ENCODE results near the gene CHCHD3.
"Not testable (repeated sequence)": the region's sequence is repeated elsewhere in the genome, so short reads cannot be mapped to it uniquely, and the experiment has no call there.

CHCHD3 gene

GRCh38 chr7:132892744-132893143 lies 189.1 kb downstream of the CHCHD3 start:
- WGBS (ENCODE audit: insufficient coverage): 97% methylated on average over 4 of the region's 4 CpGs
- H3K4me3 ChIP-seq (ENCODE audit: control insufficient read depth in 1 of 7, extremely low read depth in 1 of 7, insufficient read depth in 4 of 7, low read depth in 2 of 7, low read length in 6 of 7); H3K36me3 ChIP-seq (ENCODE audit: control insufficient read depth in 4 of 4, insufficient read depth in 4 of 4, low read length in 3 of 4); H3K4me1 ChIP-seq (ENCODE audit: control extremely low read depth in 1 of 4, control insufficient read depth in 4 of 4, insufficient read depth in 4 of 4, low read length in 3 of 4); H3K27ac ChIP-seq (ENCODE audit: insufficient read depth in 1 of 2, low read depth in 1 of 2, low read length in 2 of 2, poor library complexity in 1 of 2, severe bottlenecking in 2 of 2); H3K9me3 ChIP-seq (ENCODE audit: control extremely low read depth in 1 of 5, control insufficient read depth in 4 of 5, insufficient read depth in 2 of 5, low read depth in 1 of 5, low read length in 4 of 5); CTCF ChIA-PET; POLR2A ChIA-PET; DNase-seq; H3K27me3 ChIP-seq (replicated peaks in 2 of 5; ENCODE audit: control insufficient read depth in 4 of 5, insufficient read depth in 5 of 5, low read length in 4 of 5): not testable (repeated sequence)

GRCh38 chr7:132891554-132891953 lies 190.3 kb downstream of the CHCHD3 start:
- DNase-seq: no peak
- ChIA-PET CTCF (no interaction called here), POLR2A (no interaction called here)
- no peaks in the 10 kb centered on the region for H3K4me1 ChIP-seq (ENCODE audit: control extremely low read depth in 1 of 4, control insufficient read depth in 4 of 4, insufficient read depth in 4 of 4, low read length in 3 of 4)
- H3K9me3 ChIP-seq (ENCODE audit: control extremely low read depth in 1 of 5, control insufficient read depth in 4 of 5, insufficient read depth in 2 of 5, low read depth in 1 of 5, low read length in 4 of 5): peaks cover 0 to 10% (median 3%) of the 10 kb centered on the region in 5 experiments
- no peak overlapping the region for H3K4me3 ChIP-seq (ENCODE audit: control insufficient read depth in 1 of 7, extremely low read depth in 1 of 7, insufficient read depth in 4 of 7, low read depth in 2 of 7, low read length in 6 of 7)
- H3K27me3 ChIP-seq (replicated peaks in 2 of 5; ENCODE audit: control insufficient read depth in 4 of 5, insufficient read depth in 5 of 5, low read length in 4 of 5): no peaks in the 10 kb centered on the region
- peaks cover 3 to 7% (median 4%) of the 10 kb centered on the region in 4 experiments for H3K36me3 ChIP-seq (ENCODE audit: control insufficient read depth in 4 of 4, insufficient read depth in 4 of 4, low read length in 3 of 4)
- no peak overlapping the region for H3K27ac ChIP-seq (ENCODE audit: insufficient read depth in 1 of 2, low read depth in 1 of 2, low read length in 2 of 2, poor library complexity in 1 of 2, severe bottlenecking in 2 of 2)
- WGBS (ENCODE audit: insufficient coverage): no CpG with 5 or more reads among the region's 3 CpGs

GRCh38 chr7:132882714-132883428 lies 199.0 kb downstream of the CHCHD3 start:
- Histone ChIP-seq H3K4me3 (ENCODE audit: control insufficient read depth in 1 of 7, extremely low read depth in 1 of 7, insufficient read depth in 4 of 7, low read depth in 2 of 7, low read length in 6 of 7) (peak overlapping the region in 1 of 7 experiments; percentile 20), H3K27ac (ENCODE audit: insufficient read depth in 1 of 2, low read depth in 1 of 2, low read length in 2 of 2, poor library complexity in 1 of 2, severe bottlenecking in 2 of 2) (no peak overlapping the region), H3K9me3 (ENCODE audit: control extremely low read depth in 1 of 5, control insufficient read depth in 4 of 5, insufficient read depth in 2 of 5, low read depth in 1 of 5, low read length in 4 of 5) (no peaks in the 10 kb centered on the region), H3K4me1 (ENCODE audit: control extremely low read depth in 1 of 4, control insufficient read depth in 4 of 4, insufficient read depth in 4 of 4, low read length in 3 of 4) (peaks cover 0 to 5% (median 0%) of the 10 kb centered on the region in 4 experiments), H3K27me3 (replicated peaks in 2 of 5; ENCODE audit: control insufficient read depth in 4 of 5, insufficient read depth in 5 of 5, low read length in 4 of 5) (no peaks in the 10 kb centered on the region), H3K36me3 (ENCODE audit: control insufficient read depth in 4 of 4, insufficient read depth in 4 of 4, low read length in 3 of 4) (peaks cover 0 to 9% (median 4%) of the 10 kb centered on the region in 4 experiments)
- DNase-seq: peak in 2 of 3 donors; percentile 19 to 26
- WGBS (ENCODE audit: insufficient coverage): no CpG with 5 or more reads among the region's 2 CpGs
- ChIA-PET CTCF (no interaction called here), POLR2A (no interaction called here)

GRCh38 chr7:132881317-132881716 lies 200.6 kb downstream of the CHCHD3 start:
- 93% methylated on average over 3 of the region's 3 CpGs for WGBS (ENCODE audit: insufficient coverage)

GRCh38 chr7:132879579-132879978 lies 202.3 kb downstream of the CHCHD3 start:
- Histone ChIP-seq H3K9me3 (ENCODE audit: control extremely low read depth in 1 of 5, control insufficient read depth in 4 of 5, insufficient read depth in 2 of 5, low read depth in 1 of 5, low read length in 4 of 5) (no peaks in the 10 kb centered on the region), H3K27me3 (replicated peaks in 2 of 5; ENCODE audit: control insufficient read depth in 4 of 5, insufficient read depth in 5 of 5, low read length in 4 of 5) (no peaks in the 10 kb centered on the region), H3K27ac (ENCODE audit: insufficient read depth in 1 of 2, low read depth in 1 of 2, low read length in 2 of 2, poor library complexity in 1 of 2, severe bottlenecking in 2 of 2) (no peak overlapping the region), H3K4me3 (ENCODE audit: control insufficient read depth in 1 of 7, extremely low read depth in 1 of 7, insufficient read depth in 4 of 7, low read depth in 2 of 7, low read length in 6 of 7) (no peak overlapping the region), H3K4me1 (ENCODE audit: control extremely low read depth in 1 of 4, control insufficient read depth in 4 of 4, insufficient read depth in 4 of 4, low read length in 3 of 4) (peaks cover 0 to 5% (median 0%) of the 10 kb centered on the region in 4 experiments), H3K36me3 (ENCODE audit: control insufficient read depth in 4 of 4, insufficient read depth in 4 of 4, low read length in 3 of 4) (peaks cover 0 to 8% (median 3%) of the 10 kb centered on the region in 4 experiments)
- DNase-seq: no peak
- ChIA-PET CTCF (no interaction called here), POLR2A (no interaction called here)
- WGBS (ENCODE audit: insufficient coverage): 100% methylated on average over 2 of the region's 7 CpGs

More at GRCh38 chr7:132881317-132881716, 200.6 kb downstream of the CHCHD3 start:
- Histone ChIP-seq H3K27me3 (replicated peaks in 2 of 5; ENCODE audit: control insufficient read depth in 4 of 5, insufficient read depth in 5 of 5, low read length in 4 of 5) (no peaks in the 10 kb centered on the region), H3K4me1 (ENCODE audit: control extremely low read depth in 1 of 4, control insufficient read depth in 4 of 4, insufficient read depth in 4 of 4, low read length in 3 of 4) (peaks cover 0 to 5% (median 0%) of the 10 kb centered on the region in 4 experiments), H3K4me3 (ENCODE audit: control insufficient read depth in 1 of 7, extremely low read depth in 1 of 7, insufficient read depth in 4 of 7, low read depth in 2 of 7, low read length in 6 of 7) (no peak overlapping the region), H3K27ac (ENCODE audit: insufficient read depth in 1 of 2, low read depth in 1 of 2, low read length in 2 of 2, poor library complexity in 1 of 2, severe bottlenecking in 2 of 2) (no peak overlapping the region), H3K9me3 (ENCODE audit: control extremely low read depth in 1 of 5, control insufficient read depth in 4 of 5, insufficient read depth in 2 of 5, low read depth in 1 of 5, low read length in 4 of 5) (no peaks in the 10 kb centered on the region), H3K36me3 (ENCODE audit: control insufficient read depth in 4 of 4, insufficient read depth in 4 of 4, low read length in 3 of 4) (peaks cover 0 to 9% (median 4%) of the 10 kb centered on the region in 4 experiments)
- POLR2A ChIA-PET: no interaction called here
- CTCF ChIA-PET: no interaction called here
- no peak for DNase-seq

GRCh38 chr7:132878204-132878919 lies 203.5 kb downstream of the CHCHD3 start:
- Histone ChIP-seq H3K27me3 (replicated peaks in 2 of 5; ENCODE audit: control insufficient read depth in 4 of 5, insufficient read depth in 5 of 5, low read length in 4 of 5) (no peaks in the 10 kb centered on the region), H3K27ac (ENCODE audit: insufficient read depth in 1 of 2, low read depth in 1 of 2, low read length in 2 of 2, poor library complexity in 1 of 2, severe bottlenecking in 2 of 2) (no peak overlapping the region), H3K36me3 (ENCODE audit: control insufficient read depth in 4 of 4, insufficient read depth in 4 of 4, low read length in 3 of 4) (peaks cover 0 to 12% (median 1%) of the 10 kb centered on the region in 4 experiments), H3K4me1 (ENCODE audit: control extremely low read depth in 1 of 4, control insufficient read depth in 4 of 4, insufficient read depth in 4 of 4, low read length in 3 of 4) (peaks cover 0 to 5% (median 0%) of the 10 kb centered on the region in 4 experiments), H3K4me3 (ENCODE audit: control insufficient read depth in 1 of 7, extremely low read depth in 1 of 7, insufficient read depth in 4 of 7, low read depth in 2 of 7, low read length in 6 of 7) (no peak overlapping the region), H3K9me3 (ENCODE audit: control extremely low read depth in 1 of 5, control insufficient read depth in 4 of 5, insufficient read depth in 2 of 5, low read depth in 1 of 5, low read length in 4 of 5) (no peaks in the 10 kb centered on the region)
- WGBS (ENCODE audit: insufficient coverage): 100% methylated on average over 1 of the region's 1 CpG
- DNase-seq: no peak
- ChIA-PET CTCF (interaction anchor here (1.4 kb wide), 1 partner anchor 54 kb away, joined by 4 read pairs; no protein-coding TSS in a partner anchor), POLR2A (no interaction called here)

GRCh38 chr7:132877573-132877972 lies 204.3 kb downstream of the CHCHD3 start:
- no peak for DNase-seq
- Histone ChIP-seq H3K4me3 (ENCODE audit: control insufficient read depth in 1 of 7, extremely low read depth in 1 of 7, insufficient read depth in 4 of 7, low read depth in 2 of 7, low read length in 6 of 7) (no peak overlapping the region), H3K36me3 (ENCODE audit: control insufficient read depth in 4 of 4, insufficient read depth in 4 of 4, low read length in 3 of 4) (peaks cover 0 to 12% (median 1%) of the 10 kb centered on the region in 4 experiments), H3K9me3 (ENCODE audit: control extremely low read depth in 1 of 5, control insufficient read depth in 4 of 5, insufficient read depth in 2 of 5, low read depth in 1 of 5, low read length in 4 of 5) (no peaks in the 10 kb centered on the region), H3K27ac (ENCODE audit: insufficient read depth in 1 of 2, low read depth in 1 of 2, low read length in 2 of 2, poor library complexity in 1 of 2, severe bottlenecking in 2 of 2) (no peak overlapping the region), H3K4me1 (ENCODE audit: control extremely low read depth in 1 of 4, control insufficient read depth in 4 of 4, insufficient read depth in 4 of 4, low read length in 3 of 4) (no peaks in the 10 kb centered on the region), H3K27me3 (replicated peaks in 2 of 5; ENCODE audit: control insufficient read depth in 4 of 5, insufficient read depth in 5 of 5, low read length in 4 of 5) (no peaks in the 10 kb centered on the region)
- CTCF ChIA-PET: interaction anchor here (1.4 kb wide), 1 partner anchor 55 kb away, joined by 4 read pairs; no protein-coding TSS in a partner anchor
- 86% methylated on average over 2 of the region's 2 CpGs for whole genome bisulfite sequencing (ENCODE audit: insufficient coverage)
- POLR2A ChIA-PET: no interaction called here

Measured in common myeloid progenitor, CD34-positive (primary cell).